Immature natural killer cell (primary cell): Measurements from ENCODE around the gene USP17L29. TPM values are rescaled to one million over a fixed set of nuclear protein-coding genes. Genes with fewer than 3 reads are reported as not detected.

Experiments
- polyA plus RNA-seq, 3 donors: library from polyadenylated mRNA; unstranded; fragments of 300-500 nt; fragmentation: Illumina TruSeq; gene quantifications; one replicate each; pipeline ENCODE4 v1.2.3, GENCODE V29; 2021

Gene USP17L29
- polyA plus RNA-seq, 3 donors from 2014 or later, result not detected

Other genes starting within 250 kb of the USP17L29 start
- not detected for gene FAM90A26, start 183.2 kb upstream of the USP17L29 start, polyA plus RNA-seq
- gene USP17L10, start 143.0 kb upstream of the USP17L29 start, polyA plus RNA-seq, result not detected
- gene USP17L11, start 138.2 kb upstream of the USP17L29 start, polyA plus RNA-seq, result not detected
- not detected for gene USP17L12, start 133.5 kb upstream of the USP17L29 start, polyA plus RNA-seq
- gene USP17L13, start 128.7 kb upstream of the USP17L29 start, polyA plus RNA-seq, result not detected
- not detected for gene USP17L15, start 119.3 kb upstream of the USP17L29 start, polyA plus RNA-seq
- gene USP17L17, start 109.8 kb upstream of the USP17L29 start, polyA plus RNA-seq, result not detected
- not detected for gene USP17L18, start 105.0 kb upstream of the USP17L29 start, polyA plus RNA-seq
- not detected for gene USP17L19, start 100.3 kb upstream of the USP17L29 start, polyA plus RNA-seq
- not detected for gene USP17L20, start 95.5 kb upstream of the USP17L29 start, polyA plus RNA-seq
- gene USP17L21, start 90.8 kb upstream of the USP17L29 start, polyA plus RNA-seq, result not detected
- gene USP17L22, start 86.0 kb upstream of the USP17L29 start, polyA plus RNA-seq, result not detected
- gene USP17L24, start 28.5 kb upstream of the USP17L29 start, polyA plus RNA-seq, result not detected
- gene USP17L25, start 23.7 kb upstream of the USP17L29 start, polyA plus RNA-seq, result not detected
- not detected for gene USP17L26, start 19.0 kb upstream of the USP17L29 start, polyA plus RNA-seq
- gene USP17L5, start 14.2 kb upstream of the USP17L29 start, polyA plus RNA-seq, result not detected
- gene USP17L27, start 9.5 kb upstream of the USP17L29 start, polyA plus RNA-seq, result not detected
- not detected for gene USP17L28, start 4.7 kb upstream of the USP17L29 start, polyA plus RNA-seq
- not detected for gene USP17L30, start 9.5 kb downstream of the USP17L29 start, polyA plus RNA-seq
- gene DEFB131A, start 90.8 kb downstream of the USP17L29 start, polyA plus RNA-seq, result not detected